ENCODE measurements around the gene ADGRA1.

ADGRA1 gene

GRCh38 chr10:133180192-133180964 is 92.7 kb downstream of the ADGRA1 start:
- H3K4me3 ChIP-seq (ENCODE audit: low read depth, low read length) = no peak overlapping the region
- TF ChIP-seq CTCF (IDR thresholded peaks at IDR 0.05; ENCODE audit: insufficient read depth, low read depth, low read length, missing control alignments) = no peak
- no peak for DNase-seq (ENCODE audit: low read depth)

GRCh38 chr10:133180965-133181639 is 93.4 kb downstream of the ADGRA1 start:
- no peak for TF ChIP-seq CTCF (IDR thresholded peaks at IDR 0.05; ENCODE audit: insufficient read depth, low read depth, low read length, missing control alignments)
- no peak overlapping the region for H3K4me3 ChIP-seq (ENCODE audit: low read depth, low read length)
- no peak for DNase-seq (ENCODE audit: low read depth)
